ENCODE results near the gene MYO9B. TPM values are rescaled to one million over a fixed set of nuclear protein-coding genes. Genes with fewer than 3 reads are reported as not detected.

MYO9B gene
- total RNA-seq, 1 experiment from 2014 or later, result 85.4 TPM

- TF ChIP-seq EZH2 (IDR thresholded peaks at IDR 0.05; ENCODE audit: borderline replicate concordance, low read depth, low read length, poor library complexity, severe bottlenecking) (no peak), CTCF (conservative IDR thresholded peaks at IDR 0.05; ENCODE audit: low read depth, low read length) (no peak)
- H3K27ac ChIP-seq (ENCODE audit: low read depth, low read length, poor library complexity, severe bottlenecking), result peak overlapping the region; percentile 92
- TSS peak; percentile 76 for BruUV-seq (replicated peaks)
- no peaks in the 10 kb centered on the region for H3K27me3 ChIP-seq (replicated peaks; ENCODE audit: insufficient read depth, low read depth, low read length, poor library complexity)
- no peaks in the 10 kb centered on the region for H3K9me3 ChIP-seq (ENCODE audit: low read depth, low read length, poor library complexity, severe bottlenecking)
- intact Hi-C loops (cut with micrococcal nuclease; ENCODE audit: unreplicated experiment), result loop anchor here (5.0 kb wide), 2 partner anchors 63 to 447 kb away; partner anchors contain the start of gene MED26
- ChIA-PET CTCF (no interaction called here), POLR2A (ENCODE audit: low non-redundant PET) (interaction anchor here (0.6 kb wide), 1 partner anchor 198 kb away, joined by 5 read pairs; no protein-coding TSS in a partner anchor)
- no peak for DNase-seq (ENCODE audit: low spot score)
- peaks cover 16% of the 10 kb centered on the region for H3K36me3 ChIP-seq (ENCODE audit: insufficient read depth, low read length, poor library complexity, severe bottlenecking)
- peaks cover 7% of the 10 kb centered on the region for H3K4me1 ChIP-seq (ENCODE audit: insufficient read depth, low read length, poor library complexity, severe bottlenecking)
- peak overlapping the region; percentile 73 for H3K4me3 ChIP-seq (ENCODE audit: low read depth, low read length, poor library complexity, severe bottlenecking)
These were observed 943 bp upstream of the MYO9B start for GRCh38 chr19:17074634-17075034.

- intact Hi-C loops (cut with micrococcal nuclease; ENCODE audit: unreplicated experiment), result loop anchor here (5.0 kb wide), 2 partner anchors 61 to 449 kb away; partner anchors contain the start of gene MED26
- no TSS peak for BruUV-seq (replicated peaks)
- DNase-seq (ENCODE audit: low spot score), result peak; percentile 42
- H3K36me3 ChIP-seq (ENCODE audit: insufficient read depth, low read length, poor library complexity, severe bottlenecking), result peaks cover 14% of the 10 kb centered on the region
- CTCF ChIA-PET, result no interaction called here
- POLR2A ChIA-PET (ENCODE audit: low non-redundant PET), result interaction anchor here (0.5 kb wide), 1 partner anchor 1843 kb away, joined by 3 read pairs; the partner anchor contains the start of genes COPE and DDX49
- peaks cover 8% of the 10 kb centered on the region for H3K4me1 ChIP-seq (ENCODE audit: insufficient read depth, low read length, poor library complexity, severe bottlenecking)
- H3K9me3 ChIP-seq (ENCODE audit: low read depth, low read length, poor library complexity, severe bottlenecking), result no peaks in the 10 kb centered on the region
- TF ChIP-seq CTCF (conservative IDR thresholded peaks at IDR 0.05; ENCODE audit: low read depth, low read length), result no peak
- no peak for TF ChIP-seq EZH2 (IDR thresholded peaks at IDR 0.05; ENCODE audit: borderline replicate concordance, low read depth, low read length, poor library complexity, severe bottlenecking)
- H3K4me3 ChIP-seq (ENCODE audit: low read depth, low read length, poor library complexity, severe bottlenecking), result peak overlapping the region; percentile 73
- H3K27ac ChIP-seq (ENCODE audit: low read depth, low read length, poor library complexity, severe bottlenecking), result peak overlapping the region; percentile 74
- H3K27me3 ChIP-seq (replicated peaks; ENCODE audit: insufficient read depth, low read depth, low read length, poor library complexity), result no peaks in the 10 kb centered on the region
These were observed 426 bp downstream of the MYO9B start for GRCh38 chr19:17075864-17076542.

- H3K36me3 ChIP-seq (ENCODE audit: insufficient read depth, low read length, poor library complexity, severe bottlenecking), result peaks cover 9% of the 10 kb centered on the region
- H3K9me3 ChIP-seq (ENCODE audit: low read depth, low read length, poor library complexity, severe bottlenecking), result no peaks in the 10 kb centered on the region
- H3K27me3 ChIP-seq (replicated peaks; ENCODE audit: insufficient read depth, low read depth, low read length, poor library complexity), result no peaks in the 10 kb centered on the region
- peaks cover 8% of the 10 kb centered on the region for H3K4me1 ChIP-seq (ENCODE audit: insufficient read depth, low read length, poor library complexity, severe bottlenecking)
- TF ChIP-seq CTCF (conservative IDR thresholded peaks at IDR 0.05; ENCODE audit: low read depth, low read length), result no peak
- TF ChIP-seq EZH2 (IDR thresholded peaks at IDR 0.05; ENCODE audit: borderline replicate concordance, low read depth, low read length, poor library complexity, severe bottlenecking), result no peak
- DNase-seq (ENCODE audit: low spot score), result no peak
- ChIA-PET CTCF (no interaction called here), POLR2A (ENCODE audit: low non-redundant PET) (no interaction called here)
- intact Hi-C loops (cut with micrococcal nuclease; ENCODE audit: unreplicated experiment), result loop anchor here (5.0 kb wide), 2 partner anchors 61 to 449 kb away; partner anchors contain the start of gene MED26
- BruUV-seq (replicated peaks), result no TSS peak
- H3K27ac ChIP-seq (ENCODE audit: low read depth, low read length, poor library complexity, severe bottlenecking), result peak overlapping the region; percentile 74
- H3K4me3 ChIP-seq (ENCODE audit: low read depth, low read length, poor library complexity, severe bottlenecking), result peak overlapping the region; percentile 73
These were observed 990 bp downstream of the MYO9B start for GRCh38 chr19:17076543-17076991.

All from A673 (cell line).